Measurements from ENCODE around the gene ITFG1. TPM values are rescaled to one million over a fixed set of nuclear protein-coding genes. Genes with fewer than 3 reads are reported as not detected.
"Not testable (repeated sequence)": the region's sequence is repeated elsewhere in the genome, so short reads cannot be mapped to it uniquely, and the experiment has no call there.

The ITFG1 gene
- total RNA-seq, 4 donors from 2014 or later = 40.7 to 54.0 (median 45.2) TPM

DNA sequence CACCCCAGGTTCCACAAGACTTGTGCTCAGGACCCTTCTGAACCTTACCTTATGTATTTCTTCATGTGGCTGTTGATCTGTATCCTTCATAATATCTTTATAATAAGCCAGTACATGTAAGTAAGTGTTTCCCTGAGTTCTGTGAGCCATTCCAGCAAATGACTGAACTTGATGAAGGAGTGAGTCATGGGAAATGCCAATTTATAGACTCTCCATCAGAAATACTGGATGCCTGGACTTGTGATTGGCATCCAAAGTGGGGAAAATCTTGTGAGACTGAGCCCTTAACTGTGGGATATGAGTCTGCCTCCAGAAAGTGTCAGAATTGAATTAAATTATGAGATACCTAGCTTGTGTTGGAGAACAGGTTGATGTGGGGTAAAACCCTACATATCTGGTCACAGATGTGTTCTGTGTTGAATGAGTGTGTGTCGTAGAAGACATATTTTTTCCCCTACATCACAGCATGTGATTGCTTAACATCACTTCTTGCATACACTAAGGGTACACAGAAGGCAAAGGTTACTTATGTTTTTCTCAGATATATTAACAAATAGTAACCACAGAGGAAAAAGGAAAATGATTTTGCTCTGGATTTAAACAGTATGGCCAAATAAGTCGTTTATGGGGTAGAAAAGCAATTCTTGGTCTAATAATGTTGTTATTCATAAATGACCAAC lies 247.0 kb downstream of the ITFG1 start:
- no peak overlapping the region for H3K4me3 ChIP-seq
- H3K4me1 ChIP-seq = no peaks in the 10 kb centered on the region
- H3K27me3 ChIP-seq = no peaks in the 10 kb centered on the region
- no peak for TF ChIP-seq POLR2AphosphoS5 (IDR thresholded peaks at IDR 0.05)
- TF ChIP-seq, protein P1, sequence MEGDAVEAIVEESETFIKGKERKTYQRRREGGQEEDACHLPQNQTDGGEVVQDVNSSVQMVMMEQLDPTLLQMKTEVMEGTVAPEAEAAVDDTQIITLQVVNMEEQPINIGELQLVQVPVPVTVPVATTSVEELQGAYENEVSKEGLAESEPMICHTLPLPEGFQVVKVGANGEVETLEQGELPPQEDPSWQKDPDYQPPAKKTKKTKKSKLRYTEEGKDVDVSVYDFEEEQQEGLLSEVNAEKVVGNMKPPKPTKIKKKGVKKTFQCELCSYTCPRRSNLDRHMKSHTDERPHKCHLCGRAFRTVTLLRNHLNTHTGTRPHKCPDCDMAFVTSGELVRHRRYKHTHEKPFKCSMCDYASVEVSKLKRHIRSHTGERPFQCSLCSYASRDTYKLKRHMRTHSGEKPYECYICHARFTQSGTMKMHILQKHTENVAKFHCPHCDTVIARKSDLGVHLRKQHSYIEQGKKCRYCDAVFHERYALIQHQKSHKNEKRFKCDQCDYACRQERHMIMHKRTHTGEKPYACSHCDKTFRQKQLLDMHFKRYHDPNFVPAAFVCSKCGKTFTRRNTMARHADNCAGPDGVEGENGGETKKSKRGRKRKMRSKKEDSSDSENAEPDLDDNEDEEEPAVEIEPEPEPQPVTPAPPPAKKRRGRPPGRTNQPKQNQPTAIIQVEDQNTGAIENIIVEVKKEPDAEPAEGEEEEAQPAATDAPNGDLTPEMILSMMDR (IDR thresholded peaks at IDR 0.05) = no peak
- WGBS, 2 donors (ENCODE audit: low coverage in 1 of 2) = 83 to 96% methylated on average over 2 of the region's 2 CpGs
- H3K27ac ChIP-seq = no peak overlapping the region
- H3K9me3 ChIP-seq = peaks cover 0 to 8% (median 0%) of the 10 kb centered on the region in 3 donors
- H3K36me3 ChIP-seq = peaks cover 0 to 45% of the 10 kb centered on the region in 2 donors
- no peak for ATAC-seq

DNA sequence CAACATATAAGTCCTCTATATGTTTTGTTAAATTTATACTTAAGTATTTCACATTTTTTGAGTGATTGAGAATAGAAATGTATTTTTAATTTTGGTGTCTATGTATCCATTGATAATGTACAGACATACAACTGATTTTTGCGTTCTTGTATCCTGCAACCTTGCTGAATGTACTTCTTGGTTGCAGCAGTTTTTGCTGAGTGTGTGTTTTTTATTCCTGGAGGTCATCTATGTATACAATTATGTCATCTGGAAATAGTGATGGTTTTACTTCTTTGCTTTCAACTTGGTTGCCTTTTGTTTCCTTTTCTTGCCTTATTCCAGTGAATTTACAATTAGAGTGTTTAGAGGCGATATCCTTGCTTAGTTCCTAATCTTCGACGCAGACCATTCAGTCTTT lies 249.6 kb downstream of the ITFG1 start:
- ATAC-seq = no peak

DNA sequence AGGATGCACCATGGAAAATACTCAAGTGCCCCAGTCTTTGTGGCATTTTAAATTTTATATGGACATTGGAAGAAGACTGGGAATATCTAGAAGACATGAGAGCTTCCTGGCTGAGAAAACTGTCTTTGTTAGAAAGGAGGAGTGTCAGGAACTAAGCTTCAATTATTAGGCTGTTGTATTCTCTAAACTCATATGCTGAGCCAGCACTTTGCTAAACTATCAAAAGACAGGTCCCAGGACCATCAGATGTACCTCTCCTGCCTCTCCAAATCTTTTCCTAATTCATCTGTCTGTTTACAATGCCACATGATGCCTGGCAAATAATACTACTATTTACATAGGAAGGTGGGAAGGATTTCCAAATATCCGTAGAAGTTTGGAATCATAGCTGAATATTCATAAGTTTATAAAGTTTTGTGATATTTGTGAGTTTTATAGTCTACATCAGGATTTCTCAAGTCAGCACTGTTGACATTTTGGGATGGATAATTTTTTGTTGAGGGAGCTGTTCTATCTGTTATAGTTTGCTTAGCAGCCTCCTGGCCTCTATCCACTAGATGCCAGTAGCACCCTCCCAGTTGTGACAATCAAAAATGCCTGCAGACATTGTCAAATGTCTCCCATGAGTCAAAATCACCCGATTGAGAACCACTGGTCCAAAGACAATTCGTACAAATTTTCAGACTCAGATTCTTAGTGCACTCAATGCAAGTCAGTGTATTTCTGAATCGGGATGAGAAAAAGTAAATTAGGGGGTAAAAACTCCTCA lies 255.9 kb downstream of the ITFG1 start:
- no peak overlapping the region for H3K27ac ChIP-seq
- no peaks in the 10 kb centered on the region for H3K27me3 ChIP-seq
- no peaks in the 10 kb centered on the region for H3K4me1 ChIP-seq
- no peaks in the 10 kb centered on the region for H3K9me3 ChIP-seq
- WGBS, 2 donors (ENCODE audit: low coverage in 1 of 2) = 71 to 80% methylated on average over 4 of the region's 4 CpGs
- H3K4me3 ChIP-seq = no peak overlapping the region
- no peak for ATAC-seq
- TF ChIP-seq, protein P1 (IDR thresholded peaks at IDR 0.05) = no peak
- TF ChIP-seq POLR2A (IDR thresholded peaks at IDR 0.05) (no peak), EP300 (IDR thresholded peaks at IDR 0.05) (no peak), POLR2AphosphoS5 (IDR thresholded peaks at IDR 0.05) (no peak)
- H3K36me3 ChIP-seq = peaks cover 0 to 1% of the 10 kb centered on the region in 2 donors

More for the DNA sequence above, 249.6 kb downstream of the ITFG1 start:
- Histone ChIP-seq H3K4me1 (no peaks in the 10 kb centered on the region), H3K4me3 (no peak overlapping the region), H3K36me3 (peaks cover 0 to 18% of the 10 kb centered on the region in 2 donors), H3K27ac (no peak overlapping the region), H3K9me3 (no peaks in the 10 kb centered on the region), H3K27me3 (no peaks in the 10 kb centered on the region)
- WGBS, 2 donors (ENCODE audit: low coverage in 1 of 2) = 85 to 89% methylated on average over 4 of the region's 4 CpGs
- TF ChIP-seq POLR2AphosphoS5 (IDR thresholded peaks at IDR 0.05) (no peak), POLR2A (IDR thresholded peaks at IDR 0.05) (no peak), EP300 (IDR thresholded peaks at IDR 0.05) (no peak)
- TF ChIP-seq, protein P1 (IDR thresholded peaks at IDR 0.05) = no peak

DNA sequence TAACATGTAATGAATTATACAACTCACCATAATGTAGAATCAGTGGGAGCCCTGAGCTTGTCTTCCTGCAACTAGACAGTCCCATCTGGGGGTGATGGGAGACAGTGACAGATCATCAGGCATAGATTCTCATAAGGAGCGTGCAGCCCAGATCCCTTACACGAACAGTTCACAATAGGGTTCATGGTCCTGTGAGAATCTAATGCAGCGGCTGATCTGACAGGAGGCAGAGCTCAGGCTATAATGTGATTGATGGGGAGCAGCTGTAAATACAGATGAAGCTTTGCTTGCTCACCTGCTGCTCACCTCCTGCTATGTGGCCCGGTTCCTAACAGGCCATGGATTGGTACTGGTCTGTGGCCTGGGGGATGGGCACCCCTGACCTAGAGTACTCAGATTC lies 257.4 kb downstream of the ITFG1 start:
- whole genome bisulfite sequencing, 2 donors (ENCODE audit: low coverage in 1 of 2) = 60 to 92% methylated on average over 1 to 2 of the region's 4 CpGs
- not testable (repeated sequence) for H3K9me3 ChIP-seq, H3K27ac ChIP-seq, ATAC-seq, H3K4me3 ChIP-seq, H3K4me1 ChIP-seq, H3K27me3 ChIP-seq, H3K36me3 ChIP-seq

DNA sequence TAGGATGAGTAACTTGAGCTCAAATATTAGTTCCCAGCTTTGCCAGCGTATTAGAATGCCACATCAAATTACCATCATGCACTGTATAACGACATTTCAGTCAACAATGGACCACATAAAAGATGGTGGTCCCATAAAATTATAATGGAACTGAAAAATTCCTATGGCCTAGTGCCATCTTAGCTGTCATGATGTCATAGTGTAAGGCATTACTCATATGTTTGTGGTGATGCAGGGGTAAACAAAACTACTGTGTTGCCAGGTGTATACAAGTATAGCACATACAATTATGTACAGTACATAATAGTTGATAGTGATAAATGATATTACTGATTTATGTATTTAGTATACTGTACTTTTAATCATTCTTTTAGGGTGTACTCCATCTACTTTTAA lies 262.7 kb downstream of the ITFG1 start:
- no peaks in the 10 kb centered on the region for H3K4me1 ChIP-seq
- no peak for TF ChIP-seq POLR2A (IDR thresholded peaks at IDR 0.05)
- TF ChIP-seq POLR2AphosphoS5 (IDR thresholded peaks at IDR 0.05) = no peak
- TF ChIP-seq, protein P1 (IDR thresholded peaks at IDR 0.05) = no peak
- no peak for TF ChIP-seq EP300 (IDR thresholded peaks at IDR 0.05)
- no peak for ATAC-seq
- peaks cover 0 to 3% of the 10 kb centered on the region in 2 donors for H3K36me3 ChIP-seq
- H3K27me3 ChIP-seq = no peaks in the 10 kb centered on the region
- H3K9me3 ChIP-seq = no peaks in the 10 kb centered on the region
- WGBS, 2 donors (ENCODE audit: low coverage in 1 of 2) = 83 to 100% methylated on average over 2 of the region's 2 CpGs
- H3K27ac ChIP-seq = no peak overlapping the region
- no peak overlapping the region for H3K4me3 ChIP-seq

Data from gastroesophageal sphincter (tissue), 4 donors.